HG03039 (cell line): Measurements from ENCODE around the gene UPK1B.
"Not testable (repeated sequence)": the region's sequence is repeated elsewhere in the genome, so short reads cannot be mapped to it uniquely, and the experiment has no call there.

ENCODE experiments used
- ATAC-seq: cut with Tn5 transposase; IDR thresholded peaks from one replicate; pipeline ENCODE4 v1.9.1; 2021; ENCODE audit warnings: mild to moderate bottlenecking, moderate library complexity; ENCODE audit not compliant: unreplicated experiment

Gene UPK1B

DNA sequence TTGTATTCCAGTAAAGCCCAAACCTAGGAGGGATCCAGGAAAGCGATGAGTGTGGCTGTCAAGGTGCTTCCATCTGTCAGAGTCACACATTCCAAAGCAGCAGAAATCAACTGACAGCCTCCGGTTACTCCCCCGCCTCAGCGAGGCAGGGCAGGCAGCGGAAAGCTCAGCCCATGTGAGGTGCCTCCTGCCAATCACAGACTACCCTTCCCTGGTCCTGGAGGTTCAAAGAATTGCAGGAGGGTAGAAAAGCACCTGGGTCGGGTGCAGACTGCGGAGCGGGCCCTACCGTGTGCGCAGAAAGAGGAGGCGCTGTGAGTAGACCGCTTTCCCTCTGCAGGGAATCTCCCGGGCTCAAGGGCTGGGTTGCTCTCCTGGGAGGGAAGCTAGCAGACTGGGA lies at the start of gene UPK1B:
Gene UPK1B, plus strand, starts transcription at position 274 of the 400 bp plus-strand sequence. CDS start 13,144 bp downstream, outside the sequence.
- ATAC-seq: no peak

GRCh38 chr3:119125342-119125741 lies 48.1 kb upstream of the UPK1B start:
- ATAC-seq: no peak

DNA sequence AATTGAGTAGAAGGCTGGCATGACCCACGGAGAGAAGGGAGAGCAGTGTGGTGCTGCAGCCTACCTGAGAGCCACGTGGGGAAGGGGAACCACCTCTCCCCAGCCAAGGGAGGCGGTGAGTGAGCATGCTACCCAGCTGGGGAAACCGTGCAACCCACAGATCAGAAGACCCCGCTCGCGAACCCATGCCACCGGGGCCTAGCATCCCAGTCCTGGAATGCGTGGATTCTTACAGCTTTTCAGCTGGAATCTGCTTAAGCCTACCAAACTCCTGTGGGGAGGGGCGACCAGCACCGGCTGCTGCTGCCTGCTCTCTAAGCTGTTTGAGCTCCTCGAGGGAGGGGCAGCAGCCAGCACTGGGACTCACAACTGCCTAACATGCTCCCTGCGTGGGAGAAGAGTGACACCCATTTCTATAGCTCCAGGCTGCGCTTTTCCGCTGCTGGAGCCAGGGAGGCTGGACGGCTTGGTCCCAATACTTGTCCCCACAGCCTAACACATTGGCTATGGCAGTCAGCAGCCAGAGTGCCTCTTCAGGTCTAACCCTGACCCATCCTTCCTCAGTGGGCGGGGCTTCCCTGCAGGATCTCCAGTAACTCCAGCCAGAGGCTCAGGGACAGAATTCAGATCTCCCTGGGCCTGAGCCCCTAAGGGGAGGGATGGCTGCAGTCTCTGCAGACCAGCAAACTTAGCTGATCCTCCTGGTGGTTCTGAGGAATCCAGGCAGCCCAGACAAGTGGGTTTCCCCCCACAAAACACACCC lies 47.5 kb upstream of the UPK1B start:
- no peak for ATAC-seq

- ATAC-seq: not testable (repeated sequence)
Observed at GRCh38 chr3:119130291-119130690, 43.1 kb upstream of the UPK1B start.

- not testable (repeated sequence) for ATAC-seq
Observed at GRCh38 chr3:119132291-119132690, 41.1 kb upstream of the UPK1B start.

DNA sequence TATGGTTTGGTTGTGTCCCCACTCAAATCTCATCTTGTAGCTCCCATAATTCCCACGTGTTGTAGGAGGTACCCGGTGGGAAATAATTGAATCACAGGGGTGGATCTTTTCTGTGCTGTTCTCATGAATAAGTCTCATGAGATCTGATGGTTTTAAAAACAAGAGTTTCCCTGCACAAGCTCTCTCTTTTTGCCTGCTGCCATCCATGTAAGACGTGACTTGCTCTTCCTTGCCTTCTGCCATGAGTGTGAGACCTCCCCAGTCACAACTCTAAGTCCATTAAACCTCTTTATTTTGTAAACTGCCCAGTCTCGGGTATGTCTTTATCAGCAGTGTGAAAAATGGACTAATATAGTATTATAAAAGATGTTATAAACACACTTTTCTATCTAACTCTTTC lies 34.0 kb upstream of the UPK1B start:
- ATAC-seq: not testable (repeated sequence)

- ATAC-seq: no peak
Observed at GRCh38 chr3:119140466-119140865, 32.9 kb upstream of the UPK1B start.

- ATAC-seq: peak; percentile 14
Observed at GRCh38 chr3:119145128-119145499, 28.3 kb upstream of the UPK1B start.

GRCh38 chr3:119145500-119146167 lies 27.8 kb upstream of the UPK1B start, which contains the start of gene TEX55:
Gene TEX55, plus strand, starts transcription at chr3:119146165. Its CDS starts 25 bp downstream, at chr3:119146190.
- ATAC-seq: peak; percentile 51

DNA sequence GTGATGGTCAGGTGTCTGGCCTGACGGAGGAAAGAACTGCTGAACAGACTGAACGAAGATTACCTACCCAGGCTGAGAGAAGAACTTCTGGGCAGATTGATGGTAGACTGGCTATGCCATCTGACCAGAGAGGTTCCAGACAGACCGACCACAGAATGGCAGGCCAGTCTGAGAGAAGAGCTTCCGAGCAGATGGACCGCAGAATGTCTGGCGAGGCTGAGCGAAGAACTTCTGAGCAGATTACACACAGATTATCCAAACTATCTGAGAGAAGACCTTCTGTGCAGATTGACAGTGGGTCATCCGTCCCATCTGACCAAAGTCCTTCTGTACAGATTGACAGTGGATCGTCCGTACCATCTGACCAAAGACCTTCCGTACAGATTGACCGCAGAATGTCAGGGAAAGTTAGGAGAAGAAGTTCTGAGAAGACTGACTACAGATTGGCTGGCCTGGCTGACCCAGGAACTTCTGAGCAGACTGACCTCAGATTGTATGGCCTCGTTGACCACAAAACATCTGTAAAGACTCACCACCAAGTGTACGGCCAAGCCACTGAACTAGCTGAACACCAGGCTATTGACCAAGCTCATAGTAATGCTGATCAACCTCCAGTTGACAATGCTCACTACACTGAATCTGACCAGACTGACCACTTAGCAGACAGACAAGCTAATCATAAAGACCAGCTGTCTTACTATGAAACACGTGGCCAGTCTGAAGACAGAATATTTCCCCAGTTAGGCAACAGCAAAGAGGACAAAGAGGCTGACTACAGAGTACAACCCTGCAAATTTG lies 26.6 kb upstream of the UPK1B start:
- no peak for ATAC-seq

DNA sequence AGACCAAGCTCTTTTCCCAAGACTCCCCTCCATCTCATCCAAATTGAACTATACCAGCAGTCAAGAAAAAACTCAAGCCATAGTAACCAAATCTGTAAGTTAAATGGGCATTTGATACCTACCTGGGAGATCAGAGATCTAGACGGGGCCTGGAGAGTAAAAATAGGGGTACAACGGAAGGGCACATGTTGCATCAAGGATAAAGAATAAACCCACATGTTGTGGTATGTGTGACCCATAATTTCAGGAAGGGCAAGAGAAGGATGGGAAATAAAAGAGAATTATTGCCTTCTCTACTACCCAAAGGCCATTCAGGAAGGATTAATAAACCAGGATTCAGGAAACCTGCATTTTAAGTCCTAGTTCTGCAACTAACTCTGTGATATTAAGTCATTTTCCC lies 25.9 kb upstream of the UPK1B start:
- ATAC-seq: no peak

- no peak for ATAC-seq
Observed at GRCh38 chr3:119148493-119149180, 24.8 kb upstream of the UPK1B start.

- ATAC-seq: no peak
Observed at GRCh38 chr3:119149484-119149883, 23.9 kb upstream of the UPK1B start.

DNA sequence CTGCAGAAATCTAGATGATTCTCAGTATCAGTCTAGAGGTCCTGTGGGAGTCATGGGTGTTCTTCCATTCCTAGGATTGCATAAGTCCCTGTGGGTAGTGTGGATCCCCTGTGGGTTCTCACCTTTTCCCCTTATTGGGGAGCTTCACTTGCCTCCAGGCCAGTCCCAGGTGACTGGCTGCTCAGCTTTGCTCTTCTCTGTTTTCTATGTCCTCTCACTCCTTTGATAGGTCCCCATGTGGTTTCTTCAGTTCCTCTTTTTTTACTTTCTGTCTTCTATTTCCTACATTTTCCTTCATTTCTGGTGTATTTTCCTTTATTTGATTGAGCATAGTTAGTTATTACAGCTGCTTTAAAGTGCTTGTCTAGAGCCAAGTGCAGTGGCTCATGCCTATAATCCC lies 16.5 kb upstream of the UPK1B start:
- no peak for ATAC-seq

- ATAC-seq: no peak
Observed at GRCh38 chr3:119157971-119158370, 15.4 kb upstream of the UPK1B start.

GRCh38 chr3:119160361-119160760 lies 13.0 kb upstream of the UPK1B start:
- no peak for ATAC-seq

DNA sequence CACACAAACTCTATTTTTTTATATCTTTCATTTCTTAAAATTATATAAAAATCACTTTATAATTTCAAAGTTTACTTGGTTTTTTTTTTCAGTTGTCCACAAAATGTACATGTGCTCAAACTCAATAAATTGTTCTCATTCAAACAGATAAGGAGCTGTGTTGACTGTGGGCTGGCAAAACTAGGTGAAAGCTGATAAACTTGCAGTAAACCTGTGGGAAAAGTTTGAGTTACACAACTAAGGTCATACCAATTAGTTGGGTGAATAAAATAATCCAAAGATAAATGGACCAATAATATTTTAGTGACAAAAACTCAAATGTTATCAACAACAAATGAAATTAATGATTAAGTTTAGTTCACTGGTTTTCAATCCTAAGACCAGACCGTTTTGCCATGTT lies 12.6 kb upstream of the UPK1B start:
- no peak for ATAC-seq

DNA sequence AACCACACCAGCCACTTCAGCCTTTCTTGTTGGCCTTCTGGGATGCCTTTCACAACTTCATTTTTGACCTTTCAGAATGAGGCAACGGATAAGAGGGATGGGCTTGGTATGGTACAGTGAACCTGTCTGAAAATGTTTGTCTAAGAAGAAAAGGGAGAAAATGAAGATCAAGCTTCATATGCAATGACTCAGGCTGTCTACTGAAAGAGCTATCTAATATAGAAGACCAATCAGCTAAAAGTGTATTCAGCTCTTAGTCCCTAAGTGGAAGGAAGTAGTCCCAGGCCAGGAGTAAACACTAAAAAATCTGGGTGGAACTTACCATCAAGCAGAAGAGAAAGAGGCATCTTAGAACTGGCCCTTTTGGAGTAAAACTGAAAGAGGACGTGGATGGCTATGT lies 12.2 kb upstream of the UPK1B start:
- no peak for ATAC-seq

DNA sequence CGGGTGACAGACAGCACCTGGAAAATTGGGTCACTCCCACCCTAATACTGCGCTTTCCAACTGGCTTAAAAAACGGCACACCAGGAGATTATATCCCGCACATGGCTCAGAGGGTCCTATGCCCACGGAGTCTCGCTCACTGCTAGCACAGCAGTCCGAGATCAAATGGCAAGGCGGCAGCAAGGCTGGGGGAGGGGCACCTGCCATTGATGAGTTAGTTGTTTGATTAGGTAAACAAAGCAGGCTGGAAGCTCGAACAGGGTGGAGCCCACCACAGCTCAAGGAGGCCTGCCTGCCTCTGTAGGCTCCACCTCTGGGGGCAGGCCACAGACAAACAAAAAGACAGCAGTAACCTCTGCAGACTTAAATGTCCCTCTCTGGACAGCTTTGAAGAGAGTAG lies 8.7 kb upstream of the UPK1B start:
- ATAC-seq: not testable (repeated sequence)

GRCh38 chr3:119170821-119171220 lies 2.6 kb upstream of the UPK1B start:
- no peak for ATAC-seq
